ENCODE measurements around the gene CLEC2D.

Gene CLEC2D, protein sequence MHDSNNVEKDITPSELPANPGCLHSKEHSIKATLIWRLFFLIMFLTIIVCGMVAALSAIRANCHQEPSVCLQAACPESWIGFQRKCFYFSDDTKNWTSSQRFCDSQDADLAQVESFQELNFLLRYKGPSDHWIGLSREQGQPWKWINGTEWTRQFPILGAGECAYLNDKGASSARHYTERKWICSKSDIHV

DNA sequence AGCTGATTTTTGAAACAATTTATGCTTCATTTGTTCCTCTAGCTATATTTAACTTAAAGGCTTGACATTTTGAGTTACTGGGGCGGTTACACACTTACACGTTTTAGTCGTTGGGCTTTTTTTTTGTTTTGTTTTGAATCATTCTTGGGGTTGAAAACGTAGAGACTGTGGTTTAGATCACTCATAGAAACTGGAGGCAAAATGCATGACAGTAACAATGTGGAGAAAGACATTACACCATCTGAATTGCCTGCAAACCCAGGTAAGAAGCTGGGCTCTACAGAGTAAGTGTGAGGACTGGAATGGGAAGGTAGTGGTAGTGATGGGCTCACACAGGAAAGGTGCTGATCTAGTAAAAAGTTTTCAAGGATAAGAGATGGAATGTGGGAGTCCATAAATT is at the start of gene CLEC2D:
Gene CLEC2D (plus strand): TSS at position 180 of the 400 bp plus-strand sequence. CDS start 22 bp downstream, at position 202.
- no peak for DNase-seq
- TF ChIP-seq POLR2A (IDR thresholded peaks at IDR 0.05; ENCODE audit: low read length) (no peak), GATA1 (IDR thresholded peaks at IDR 0.05; ENCODE audit: low read depth, low read length) (no peak)

DNA sequence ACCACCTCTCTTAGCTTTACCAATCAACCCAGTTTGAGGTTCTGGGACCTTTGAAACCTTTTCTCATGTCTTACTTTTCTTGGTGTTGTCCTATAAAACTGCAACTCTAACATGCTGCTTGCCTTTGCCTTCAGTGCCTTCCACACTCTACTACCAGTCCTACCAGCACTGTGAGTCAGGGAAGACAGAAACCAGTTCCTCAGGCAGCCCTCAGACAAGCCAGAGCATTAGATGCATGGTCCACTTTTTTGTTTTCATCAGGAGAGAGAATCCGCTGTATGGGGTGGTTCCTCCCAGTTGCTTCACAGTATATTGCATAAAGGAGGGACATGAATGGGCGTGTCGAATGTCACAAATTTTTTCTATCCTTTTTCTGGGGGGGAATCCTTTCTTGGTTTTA is 44.5 kb upstream of the CLEC2D start:
- no peak for DNase-seq
- TF ChIP-seq POLR2A (IDR thresholded peaks at IDR 0.05; ENCODE audit: low read length), result no peak
- no peak for TF ChIP-seq GATA1 (IDR thresholded peaks at IDR 0.05; ENCODE audit: low read depth, low read length)

DNA sequence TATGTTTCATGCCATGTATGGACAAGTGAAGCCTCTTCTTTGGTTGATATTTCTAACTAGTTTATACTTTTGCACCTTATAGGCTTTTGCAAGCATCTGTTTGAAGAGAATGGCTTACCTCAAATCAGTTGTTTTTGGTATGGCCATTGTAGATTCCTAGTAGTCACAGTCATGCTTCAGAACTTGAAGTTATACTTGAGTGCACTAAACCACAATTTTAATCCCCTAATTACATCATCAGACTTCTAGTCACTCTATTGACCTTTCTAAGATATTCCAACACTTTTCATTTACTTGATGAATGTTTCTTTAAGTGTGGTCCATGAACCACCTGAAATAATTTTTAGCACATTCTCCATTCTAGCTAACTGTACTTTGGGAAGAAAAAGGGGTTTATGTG is 43.2 kb upstream of the CLEC2D start:
- no peak for TF ChIP-seq GATA1 (IDR thresholded peaks at IDR 0.05; ENCODE audit: low read depth, low read length)
- TF ChIP-seq POLR2A (IDR thresholded peaks at IDR 0.05; ENCODE audit: low read length), result no peak
- DNase-seq, result no peak

DNA sequence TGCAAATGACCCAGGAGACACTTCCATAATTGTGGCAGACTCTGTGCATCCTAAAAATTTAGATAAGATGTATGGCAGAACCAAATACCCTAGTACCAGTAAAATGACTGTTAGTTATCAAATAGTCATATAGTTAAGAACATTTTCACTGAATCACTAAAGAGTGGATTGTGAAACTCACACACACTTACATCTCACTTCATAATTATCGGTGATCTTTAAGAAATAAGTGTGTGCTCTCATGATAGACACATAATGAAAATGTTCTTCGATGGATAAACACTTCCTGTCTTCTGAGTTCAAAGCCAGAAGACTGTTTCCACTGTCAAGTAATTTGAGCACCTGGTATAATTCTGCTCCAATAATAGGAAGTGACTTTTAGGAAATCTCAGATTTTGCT is 42.7 kb upstream of the CLEC2D start:
- no peak for DNase-seq

DNA sequence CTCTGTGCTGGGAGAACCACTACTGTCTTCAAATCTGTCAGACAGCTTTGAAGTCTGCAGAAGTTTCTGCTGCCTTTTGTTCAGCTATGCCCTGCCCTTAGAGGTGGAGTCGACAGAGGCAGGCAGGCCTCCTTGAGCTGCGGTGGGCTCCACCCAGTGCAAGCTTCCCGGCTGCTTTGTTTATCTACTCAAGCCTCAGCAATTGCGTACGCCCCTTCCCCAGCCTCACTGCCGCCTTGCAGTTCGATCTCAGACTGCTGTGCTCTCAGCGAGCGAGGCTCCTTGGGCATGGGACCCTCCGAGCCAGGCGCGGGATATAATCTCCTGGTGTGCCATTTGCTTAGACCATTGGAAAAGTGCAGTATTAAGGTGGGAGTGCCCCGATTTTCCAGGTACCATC is 36.7 kb upstream of the CLEC2D start:
- TF ChIP-seq POLR2A (IDR thresholded peaks at IDR 0.05; ENCODE audit: low read length) (no peak), GATA1 (IDR thresholded peaks at IDR 0.05; ENCODE audit: low read depth, low read length) (no peak)
- DNase-seq, result no peak

More for the DNA sequence above, 42.7 kb upstream of the CLEC2D start:
- no peak for TF ChIP-seq POLR2A (IDR thresholded peaks at IDR 0.05; ENCODE audit: low read length)
- no peak for TF ChIP-seq GATA1 (IDR thresholded peaks at IDR 0.05; ENCODE audit: low read depth, low read length)

DNA sequence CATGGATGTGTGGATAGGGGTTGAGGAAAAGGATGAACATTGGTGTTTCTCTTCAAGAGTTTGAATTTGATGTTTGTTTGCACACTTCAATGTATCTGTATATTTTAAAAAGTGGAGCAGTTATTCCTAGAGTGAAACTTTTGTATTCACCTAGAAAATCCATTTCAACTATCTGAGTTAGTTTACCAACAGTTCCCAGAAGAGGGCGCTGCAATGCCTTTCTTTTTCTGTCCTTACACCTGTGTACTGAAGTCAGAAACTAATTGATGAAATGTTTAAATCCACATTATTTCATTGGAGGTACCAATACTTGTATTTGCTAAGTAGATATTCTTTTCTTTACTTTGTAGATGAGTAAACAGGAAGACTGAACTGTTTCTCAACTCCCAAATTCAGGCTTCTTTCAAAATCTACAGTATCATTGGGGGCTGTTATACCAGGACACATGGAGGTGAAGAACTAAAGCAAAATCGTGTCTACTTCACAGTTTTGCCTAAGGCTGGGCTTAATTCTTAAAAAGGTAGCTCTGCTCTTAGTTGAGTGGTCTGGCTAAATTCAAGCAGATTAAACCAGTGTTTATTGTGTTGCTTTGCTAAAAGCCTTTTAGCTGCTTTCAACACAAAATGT is 35.2 kb upstream of the CLEC2D start:
- peak; percentile 45 to 70 for DNase-seq
- TF ChIP-seq GATA1 (IDR thresholded peaks at IDR 0.05; ENCODE audit: low read depth, low read length) (no peak), POLR2A (IDR thresholded peaks at IDR 0.05; ENCODE audit: low read length) (no peak)

DNA sequence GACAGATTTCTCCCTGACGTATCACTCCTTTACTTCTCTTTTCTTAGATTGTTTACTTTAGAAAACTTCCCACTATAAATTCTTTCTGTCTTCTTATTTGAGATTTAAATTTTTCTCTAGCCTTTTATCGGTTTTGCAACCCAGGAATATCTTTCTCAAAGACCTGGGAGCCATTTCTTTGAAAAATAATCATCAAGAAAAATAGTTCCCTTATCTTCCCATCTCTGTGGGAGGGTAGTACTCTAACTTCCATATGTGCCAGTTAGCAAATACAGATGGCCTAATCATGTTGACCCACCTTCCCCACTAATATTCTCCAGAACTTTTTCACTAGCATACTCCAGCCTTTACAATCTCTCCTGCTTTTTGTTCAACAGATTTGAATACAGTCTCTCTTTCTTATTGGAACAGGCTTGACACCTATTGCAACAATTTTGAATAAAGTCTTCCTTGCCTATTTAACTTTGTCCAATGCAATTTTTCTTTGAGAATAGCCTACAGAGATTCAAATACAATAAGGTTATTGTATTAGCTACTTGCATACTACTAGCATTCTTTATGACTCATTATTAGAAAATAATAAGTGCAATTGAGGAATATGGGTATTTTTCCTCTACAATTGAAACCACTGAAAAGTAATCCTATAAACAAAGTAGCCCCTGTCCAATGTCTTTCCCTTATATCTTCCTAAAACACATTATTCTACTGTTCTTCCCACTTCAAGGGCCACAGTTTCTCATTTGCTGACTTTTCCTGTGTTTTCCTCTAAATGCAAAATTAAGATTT is 34.4 kb upstream of the CLEC2D start:
- TF ChIP-seq GATA1 (IDR thresholded peaks at IDR 0.05; ENCODE audit: low read depth, low read length) (no peak), POLR2A (IDR thresholded peaks at IDR 0.05; ENCODE audit: low read length) (no peak)
- DNase-seq, result no peak

DNA sequence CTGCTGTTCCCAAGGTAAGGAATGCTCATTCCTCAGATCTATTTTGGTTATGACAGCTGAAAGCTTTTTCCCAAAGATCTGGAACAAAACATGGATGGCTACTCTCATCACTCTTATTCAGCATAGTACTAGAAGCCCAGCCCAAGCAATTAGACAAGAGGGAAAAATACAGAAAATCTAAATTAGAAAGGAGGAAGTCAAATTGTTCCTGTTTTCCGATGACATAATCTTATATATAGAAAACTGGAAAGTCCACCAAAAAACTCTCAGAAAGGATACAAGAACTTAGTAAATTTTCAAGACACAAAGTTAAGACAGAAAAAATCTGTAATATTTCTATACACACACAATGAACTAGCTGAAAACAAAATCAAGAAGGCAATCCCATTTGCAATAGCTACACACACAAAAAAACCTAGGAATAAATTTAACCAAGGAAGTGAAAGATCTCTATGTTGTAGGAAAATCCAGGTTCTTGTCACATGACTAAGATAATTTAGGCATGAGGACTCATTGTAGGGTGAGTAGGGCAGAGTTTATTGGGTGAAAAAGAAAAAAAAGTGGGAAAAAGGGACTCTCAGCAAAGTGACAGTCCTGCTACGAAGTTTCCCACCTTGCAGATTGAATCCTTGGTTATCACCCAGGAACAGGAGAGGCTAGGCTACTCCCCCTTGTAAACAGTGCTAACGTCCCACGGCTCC is 33.2 kb upstream of the CLEC2D start:
- TF ChIP-seq POLR2A (IDR thresholded peaks at IDR 0.05; ENCODE audit: low read length), result no peak
- TF ChIP-seq GATA1 (IDR thresholded peaks at IDR 0.05; ENCODE audit: low read depth, low read length), result no peak
- DNase-seq, result no peak

DNA sequence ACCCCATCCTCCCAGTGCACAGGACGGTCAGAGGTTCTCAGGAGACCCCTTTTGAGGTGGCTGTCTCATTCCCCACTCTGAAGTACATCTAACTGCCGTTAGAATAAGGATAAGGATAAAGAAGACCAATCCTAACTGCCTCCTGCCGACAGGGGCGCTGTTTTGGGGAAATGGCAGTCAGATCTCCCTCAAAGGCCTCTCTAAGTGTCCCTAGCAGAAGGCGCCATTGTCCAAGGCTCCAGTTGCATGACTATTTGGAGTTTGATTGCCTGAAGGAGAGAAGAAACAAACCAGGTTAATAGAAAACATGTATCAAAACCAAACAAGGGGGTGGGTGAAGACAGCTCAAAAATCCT is 32.7 kb upstream of the CLEC2D start:
- TF ChIP-seq GATA1 (IDR thresholded peaks at IDR 0.05; ENCODE audit: low read depth, low read length), result no peak
- no peak for TF ChIP-seq POLR2A (IDR thresholded peaks at IDR 0.05; ENCODE audit: low read length)
- peak in 1 of 2 experiments; percentile 9 for DNase-seq

DNA sequence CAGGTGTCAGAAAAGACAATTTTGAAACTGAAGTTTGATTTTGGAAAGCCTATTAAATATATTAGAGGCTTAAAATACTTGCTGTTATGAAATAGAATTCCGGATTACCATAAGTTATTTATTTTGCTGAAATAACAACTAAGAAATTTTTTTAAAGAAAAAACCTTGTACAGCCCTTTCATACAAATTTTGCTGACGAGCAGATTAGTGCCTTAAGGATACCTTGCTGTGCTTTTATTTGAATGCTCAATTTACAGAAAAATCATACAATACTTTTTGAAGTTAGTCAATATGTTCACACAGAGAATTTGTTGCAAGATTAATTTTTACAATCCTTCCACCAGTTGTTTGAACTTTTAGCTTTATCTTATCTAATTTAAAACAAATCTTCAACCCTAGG is 29.5 kb upstream of the CLEC2D start:
- TF ChIP-seq GATA1 (IDR thresholded peaks at IDR 0.05; ENCODE audit: low read depth, low read length), result no peak
- TF ChIP-seq POLR2A (IDR thresholded peaks at IDR 0.05; ENCODE audit: low read length), result no peak
- no peak for DNase-seq

DNA sequence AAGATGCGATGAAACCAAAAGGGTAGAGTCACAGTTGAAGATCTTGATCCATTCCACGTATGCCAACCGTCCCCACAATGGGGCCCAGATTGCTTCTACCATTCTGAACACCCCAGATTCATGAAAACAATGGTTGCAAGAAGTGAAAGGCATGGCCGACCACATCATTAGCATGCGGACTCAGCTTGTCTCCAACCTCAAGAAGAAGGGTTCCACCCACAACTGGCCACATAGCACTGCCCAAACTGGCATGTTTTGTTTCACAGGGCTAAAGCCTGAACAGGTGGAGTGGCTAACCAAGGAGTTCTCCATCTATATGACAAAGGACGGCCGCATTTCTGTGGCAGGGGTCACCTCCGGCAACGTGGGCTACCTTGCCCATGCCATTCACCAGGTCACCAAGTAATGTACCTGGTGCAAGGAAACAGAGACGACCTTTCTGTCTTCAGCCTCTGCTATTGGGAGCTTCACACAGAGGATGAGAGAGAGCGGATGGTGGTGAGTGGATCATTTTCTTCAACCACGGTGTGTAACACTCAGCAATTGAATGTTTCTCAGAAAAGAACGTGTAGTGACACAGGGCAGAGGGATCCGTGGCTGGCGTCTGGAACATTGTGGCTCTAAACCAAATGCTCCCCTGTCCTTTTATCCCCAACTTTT is 26.8 kb upstream of the CLEC2D start:
- no peak for TF ChIP-seq POLR2A (IDR thresholded peaks at IDR 0.05; ENCODE audit: low read length)
- TF ChIP-seq GATA1 (IDR thresholded peaks at IDR 0.05; ENCODE audit: low read depth, low read length), result no peak
- DNase-seq, result no peak

DNA sequence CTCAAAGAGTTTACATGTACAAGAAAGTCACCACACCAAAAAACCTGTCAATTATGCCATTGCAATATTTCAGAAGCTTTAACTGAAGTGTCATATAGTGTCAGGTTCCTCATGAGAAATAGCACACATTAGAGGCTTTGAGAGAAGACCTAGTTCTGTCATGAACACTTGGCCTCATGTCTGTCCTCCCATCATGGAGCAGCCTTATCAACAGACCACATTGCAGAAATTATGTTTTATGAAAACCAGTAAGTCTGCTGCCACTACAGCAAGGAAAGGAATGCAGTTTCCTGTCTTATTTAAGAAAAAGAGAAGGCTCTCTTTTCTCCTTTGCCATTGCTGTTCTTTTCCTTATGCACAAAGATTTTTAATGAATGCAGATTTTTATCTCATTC is 26.2 kb upstream of the CLEC2D start:
- DNase-seq, result no peak
- TF ChIP-seq GATA1 (IDR thresholded peaks at IDR 0.05; ENCODE audit: low read depth, low read length) (no peak), POLR2A (IDR thresholded peaks at IDR 0.05; ENCODE audit: low read length) (no peak)

DNA sequence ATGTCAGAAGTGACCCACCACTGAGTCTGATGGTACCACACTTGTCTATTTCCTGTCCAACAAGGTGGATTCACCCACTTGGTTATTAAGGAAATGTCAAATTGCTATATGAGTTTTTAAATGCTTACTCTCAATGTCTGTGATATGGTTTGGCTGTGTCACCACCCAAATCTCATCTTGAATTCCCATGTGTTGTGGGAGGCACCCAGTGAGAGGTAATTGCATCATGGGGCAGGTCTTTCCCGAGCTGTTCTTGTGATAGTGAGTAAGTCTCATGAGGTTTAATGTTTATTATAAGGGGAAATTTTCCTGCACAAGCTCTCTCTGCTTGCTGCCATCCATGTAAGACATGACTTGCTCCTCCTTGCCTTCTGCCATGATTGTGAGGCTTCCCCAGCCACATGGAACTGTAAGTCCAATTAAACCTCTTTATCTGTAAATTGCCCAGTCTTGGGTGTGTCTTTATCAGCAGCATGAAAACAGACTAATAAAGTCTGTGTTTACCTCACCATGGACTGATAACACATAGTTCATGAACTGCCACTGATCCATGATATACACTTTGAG is 24.4 kb upstream of the CLEC2D start:
- DNase-seq, result peak; percentile 47 to 78

All from erythroblast (primary cell).